ENCODE data around the gene ITGAX. TPM values are rescaled to one million over a fixed set of nuclear protein-coding genes. Genes with fewer than 3 reads are reported as not detected.

ITGAX gene
- total RNA-seq, 1 donor from 2014 or later, result 1.4 TPM

- Histone ChIP-seq H3K36me3 (no peaks in the 10 kb centered on the region), H3K27me3 (ENCODE audit: low read depth) (peaks cover 28% of the 10 kb centered on the region), H3K4me1 (peaks cover 16% of the 10 kb centered on the region), H3K9me3 (replicated peaks) (no peaks in the 10 kb centered on the region), H3K27ac (replicated peaks) (no peak overlapping the region), H3K4me3 (no peak overlapping the region)
- DNase-seq, result no peak
- no peak for TF ChIP-seq CTCF (IDR thresholded peaks at IDR 0.05; ENCODE audit: borderline replicate concordance)
- intact Hi-C loops (cut with micrococcal nuclease), result no loop called here
Measured at GRCh38 chr16:31360251-31360650, 5.3 kb downstream of the ITGAX start.

DNA sequence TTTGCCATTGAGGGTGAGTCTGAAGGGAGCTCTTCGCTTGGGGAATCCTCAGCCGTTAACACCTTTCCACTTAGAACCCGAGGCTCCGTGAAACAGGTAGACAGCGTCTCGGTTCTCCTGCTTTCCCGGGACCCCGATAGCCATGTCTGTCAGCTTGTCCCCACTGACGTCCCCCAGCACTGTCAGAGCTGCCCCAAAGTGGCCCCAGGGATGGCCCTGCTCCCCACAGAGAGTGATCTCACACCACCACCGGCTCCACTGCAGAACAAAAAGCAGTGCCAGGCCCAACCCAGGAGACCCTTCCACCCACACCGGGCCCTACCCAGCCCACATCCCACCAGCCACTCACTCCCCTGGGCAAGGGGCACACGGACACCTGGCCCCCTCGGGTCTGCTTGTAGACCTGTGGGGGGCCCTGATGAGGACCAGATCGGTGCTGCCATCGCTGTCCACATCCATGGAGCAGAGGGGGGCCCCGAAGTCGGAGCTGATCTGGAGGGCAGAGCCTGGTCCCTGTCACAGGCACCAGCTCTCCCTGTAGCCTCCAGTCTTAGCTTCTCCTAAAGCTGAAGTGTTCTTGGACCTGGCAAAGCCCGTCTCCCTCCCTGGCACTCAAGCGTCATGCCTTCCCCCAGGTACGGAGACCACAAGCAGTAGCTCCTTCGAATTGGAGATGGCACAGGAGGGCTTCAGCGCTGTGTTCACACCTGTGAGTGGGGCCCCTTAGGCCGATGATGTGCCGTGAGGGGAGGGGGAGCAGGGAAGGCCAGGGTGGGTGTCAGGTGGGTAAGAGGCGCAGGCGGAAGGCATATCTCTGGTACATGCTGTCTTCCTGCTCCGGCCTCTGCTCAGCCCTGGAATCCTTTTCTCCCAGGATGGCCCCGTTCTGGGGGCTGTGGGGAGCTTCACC lies 6.5 kb downstream of the ITGAX start:
- TF ChIP-seq CTCF (IDR thresholded peaks at IDR 0.05; ENCODE audit: borderline replicate concordance), result no peak
- peaks cover 28% of the 10 kb centered on the region for H3K27me3 ChIP-seq (ENCODE audit: low read depth)
- H3K27ac ChIP-seq (replicated peaks), result no peak overlapping the region
- H3K4me3 ChIP-seq, result no peak overlapping the region
- no peaks in the 10 kb centered on the region for H3K9me3 ChIP-seq (replicated peaks)
- peaks cover 16% of the 10 kb centered on the region for H3K4me1 ChIP-seq
- intact Hi-C loops (cut with micrococcal nuclease), result no loop called here
- no peak for DNase-seq
- H3K36me3 ChIP-seq, result no peaks in the 10 kb centered on the region

DNA sequence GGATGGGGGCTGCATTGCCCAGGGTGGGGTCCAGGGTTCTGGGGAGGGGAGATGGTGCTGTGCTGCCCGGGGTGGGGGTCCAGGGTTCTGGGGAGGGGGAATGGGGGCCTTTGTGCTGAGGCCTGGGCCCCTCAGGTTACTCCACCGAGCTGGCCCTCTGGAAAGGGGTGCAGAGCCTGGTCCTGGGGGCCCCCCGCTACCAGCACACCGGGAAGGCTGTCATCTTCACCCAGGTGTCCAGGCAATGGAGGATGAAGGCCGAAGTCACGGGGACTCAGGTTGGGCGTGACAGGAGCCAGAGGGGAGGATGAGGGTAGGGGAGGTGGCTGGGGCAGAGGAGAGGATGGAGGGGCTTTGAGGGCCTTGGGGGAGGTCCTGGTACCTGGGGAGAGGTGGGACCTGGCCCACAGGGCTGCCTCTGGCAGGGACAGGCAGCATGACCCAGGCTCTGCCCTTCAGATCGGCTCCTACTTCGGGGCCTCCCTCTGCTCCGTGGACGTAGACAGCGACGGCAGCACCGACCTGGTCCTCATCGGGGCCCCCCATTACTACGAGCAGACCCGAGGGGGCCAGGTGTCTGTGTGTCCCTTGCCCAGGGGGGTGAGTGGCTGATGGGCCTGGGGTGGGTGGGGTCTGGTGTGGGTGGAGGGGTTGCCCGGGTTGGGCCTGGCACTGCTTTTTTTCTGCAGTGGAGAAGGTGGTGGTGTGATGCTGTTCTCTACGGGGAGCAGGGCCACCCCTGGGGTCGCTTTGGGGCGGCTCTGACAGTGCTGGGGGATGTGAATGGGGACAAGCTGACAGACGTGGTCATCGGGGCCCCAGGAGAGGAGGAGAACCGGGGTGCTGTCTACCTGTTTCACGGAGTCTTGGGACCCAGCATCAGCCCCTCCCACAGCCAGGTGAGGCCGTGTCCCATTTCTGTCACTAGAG lies 7.8 kb downstream of the ITGAX start:
- Histone ChIP-seq H3K4me1 (peaks cover 6% of the 10 kb centered on the region), H3K27me3 (ENCODE audit: low read depth) (peaks cover 28% of the 10 kb centered on the region), H3K9me3 (replicated peaks) (no peaks in the 10 kb centered on the region), H3K4me3 (no peak overlapping the region), H3K27ac (replicated peaks) (no peak overlapping the region), H3K36me3 (no peaks in the 10 kb centered on the region)
- no peak for DNase-seq
- TF ChIP-seq CTCF (IDR thresholded peaks at IDR 0.05; ENCODE audit: borderline replicate concordance), result no peak
- intact Hi-C loops (cut with micrococcal nuclease), result no loop called here

DNA sequence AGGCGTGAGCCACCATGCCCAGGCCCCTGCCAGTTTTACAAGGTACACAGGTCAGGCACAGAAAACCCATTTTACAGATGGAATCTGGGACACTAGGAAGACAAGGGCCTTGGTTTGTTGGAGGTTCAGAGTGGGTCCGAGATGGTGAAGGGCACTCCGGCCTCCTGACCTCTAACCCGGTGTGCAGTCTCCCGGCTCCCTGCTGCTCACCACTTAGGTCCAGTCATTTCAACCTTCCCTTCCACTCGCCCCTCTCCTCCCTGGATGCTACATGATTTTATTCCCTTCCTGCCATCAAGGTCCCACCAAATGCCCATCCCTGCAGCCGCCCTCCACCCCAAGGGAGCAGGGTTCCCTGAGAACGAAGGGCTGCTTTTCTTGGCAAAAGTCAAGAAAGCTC lies 8.7 kb downstream of the ITGAX start:
- no peak for TF ChIP-seq CTCF (IDR thresholded peaks at IDR 0.05; ENCODE audit: borderline replicate concordance)
- Histone ChIP-seq H3K27ac (replicated peaks) (no peak overlapping the region), H3K9me3 (replicated peaks) (no peaks in the 10 kb centered on the region), H3K4me1 (no peaks in the 10 kb centered on the region), H3K36me3 (no peaks in the 10 kb centered on the region), H3K4me3 (no peak overlapping the region), H3K27me3 (ENCODE audit: low read depth) (peaks cover 28% of the 10 kb centered on the region)
- no peak for DNase-seq
- intact Hi-C loops (cut with micrococcal nuclease), result no loop called here

DNA sequence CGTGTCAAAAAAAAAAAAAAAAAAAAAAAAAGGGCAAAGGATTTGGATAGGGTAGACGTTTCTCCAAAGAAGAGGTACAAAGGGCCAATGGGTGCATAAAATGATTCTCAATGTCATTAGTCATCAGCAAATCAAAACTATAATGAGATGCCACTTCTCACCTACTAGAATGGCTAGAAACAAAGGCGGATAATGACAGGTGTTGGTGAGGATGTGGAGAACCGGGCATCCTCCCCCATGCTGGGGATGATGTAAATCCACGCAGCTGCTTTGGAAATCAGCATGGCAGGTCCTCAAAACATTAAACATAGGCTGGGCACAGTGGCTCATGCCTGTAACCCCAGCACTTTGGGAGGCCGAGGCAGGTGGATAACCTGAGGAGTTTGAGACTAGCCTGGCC lies 9.4 kb downstream of the ITGAX start:
- no peak for TF ChIP-seq CTCF (IDR thresholded peaks at IDR 0.05; ENCODE audit: borderline replicate concordance)
- Histone ChIP-seq H3K4me1 (no peaks in the 10 kb centered on the region), H3K36me3 (no peaks in the 10 kb centered on the region), H3K9me3 (replicated peaks) (no peaks in the 10 kb centered on the region), H3K27ac (replicated peaks) (no peak overlapping the region), H3K4me3 (no peak overlapping the region), H3K27me3 (ENCODE audit: low read depth) (peaks cover 28% of the 10 kb centered on the region)
- no peak for DNase-seq
- intact Hi-C loops (cut with micrococcal nuclease), result no loop called here

Measured in left ventricle myocardium inferior (tissue), 1 donor.